ENCODE results near the gene JAKMIP2. TPM values are rescaled to one million over a fixed set of nuclear protein-coding genes. Genes with fewer than 3 reads are reported as not detected.
A peak's percentile ranks its signal among the peaks of the same experiment; 100 is the strongest.

Gene JAKMIP2
- total and polyA plus RNA-seq, 2 donors (not counting 1 experiment from before 2014, with no cell fraction given), result 1.3 to 6.5 TPM

DNA sequence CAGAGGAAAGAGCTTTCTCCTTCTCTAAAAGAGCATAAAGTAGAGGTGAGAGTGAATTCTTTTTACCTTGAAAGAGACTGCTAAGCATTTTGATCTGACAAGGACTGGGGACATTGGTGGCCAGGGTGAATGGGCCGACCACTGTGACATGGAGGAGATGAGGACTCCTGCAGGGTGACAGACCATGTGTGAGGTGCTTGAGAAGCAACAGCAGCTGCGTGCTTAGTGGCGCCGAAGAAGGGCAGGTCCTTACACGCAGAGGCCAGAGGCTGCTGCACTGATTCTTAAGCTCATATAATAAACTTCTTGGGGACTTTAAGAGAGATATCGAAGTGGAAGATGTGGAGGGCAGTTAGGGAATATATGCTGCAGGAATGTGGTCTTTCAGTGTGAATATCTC lies 8.7 kb upstream of the JAKMIP2 start:
- no peak overlapping the region for H3K9ac ChIP-seq (ENCODE audit: insufficient read depth, low read length)
- no peaks in the 10 kb centered on the region for H3K4me1 ChIP-seq (ENCODE audit: control insufficient read depth, extremely low read depth, insufficient read depth, low read length)
- TF ChIP-seq EZH2 (IDR thresholded peaks at IDR 0.05; ENCODE audit: low read length, missing control alignments), result no peak
- TF ChIP-seq, protein P1, sequence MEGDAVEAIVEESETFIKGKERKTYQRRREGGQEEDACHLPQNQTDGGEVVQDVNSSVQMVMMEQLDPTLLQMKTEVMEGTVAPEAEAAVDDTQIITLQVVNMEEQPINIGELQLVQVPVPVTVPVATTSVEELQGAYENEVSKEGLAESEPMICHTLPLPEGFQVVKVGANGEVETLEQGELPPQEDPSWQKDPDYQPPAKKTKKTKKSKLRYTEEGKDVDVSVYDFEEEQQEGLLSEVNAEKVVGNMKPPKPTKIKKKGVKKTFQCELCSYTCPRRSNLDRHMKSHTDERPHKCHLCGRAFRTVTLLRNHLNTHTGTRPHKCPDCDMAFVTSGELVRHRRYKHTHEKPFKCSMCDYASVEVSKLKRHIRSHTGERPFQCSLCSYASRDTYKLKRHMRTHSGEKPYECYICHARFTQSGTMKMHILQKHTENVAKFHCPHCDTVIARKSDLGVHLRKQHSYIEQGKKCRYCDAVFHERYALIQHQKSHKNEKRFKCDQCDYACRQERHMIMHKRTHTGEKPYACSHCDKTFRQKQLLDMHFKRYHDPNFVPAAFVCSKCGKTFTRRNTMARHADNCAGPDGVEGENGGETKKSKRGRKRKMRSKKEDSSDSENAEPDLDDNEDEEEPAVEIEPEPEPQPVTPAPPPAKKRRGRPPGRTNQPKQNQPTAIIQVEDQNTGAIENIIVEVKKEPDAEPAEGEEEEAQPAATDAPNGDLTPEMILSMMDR (conservative IDR thresholded peaks at IDR 0.05 in 1 of 2, IDR thresholded peaks at IDR 0.05 in 1 of 2; ENCODE audit: low read depth in 1 of 2, low read length in 2 of 2), result no peak
- H3K27ac ChIP-seq (ENCODE audit: insufficient read depth, low read length), result no peak overlapping the region
- H3K36me3 ChIP-seq (ENCODE audit: control insufficient read depth, insufficient read depth, low read length), result no peaks in the 10 kb centered on the region
- no peak overlapping the region for H3K4me3 ChIP-seq (replicated peaks in 1 of 4; ENCODE audit: control extremely low read depth in 1 of 4, insufficient read depth in 1 of 4, low read depth in 3 of 4, low read length in 4 of 4)
- H4K20me1 ChIP-seq (ENCODE audit: control insufficient read depth, extremely low read depth, insufficient read depth, low read length), result no peaks in the 10 kb centered on the region
- H3K79me2 ChIP-seq (ENCODE audit: control insufficient read depth, insufficient read depth, low read length), result no peaks in the 10 kb centered on the region
- no peak overlapping the region for H2AFZ ChIP-seq (ENCODE audit: low read length)
- no peaks in the 10 kb centered on the region for H3K9me3 ChIP-seq (ENCODE audit: control insufficient read depth, insufficient read depth, low read depth, low read length)
- H3K27me3 ChIP-seq (ENCODE audit: control insufficient read depth, insufficient read depth, low read length), result no peaks in the 10 kb centered on the region
- no peak for DNase-seq (ENCODE audit: low read depth in 2 of 2)
- H3K4me2 ChIP-seq (ENCODE audit: extremely low read depth, insufficient read depth, low read length), result no peak overlapping the region

DNA sequence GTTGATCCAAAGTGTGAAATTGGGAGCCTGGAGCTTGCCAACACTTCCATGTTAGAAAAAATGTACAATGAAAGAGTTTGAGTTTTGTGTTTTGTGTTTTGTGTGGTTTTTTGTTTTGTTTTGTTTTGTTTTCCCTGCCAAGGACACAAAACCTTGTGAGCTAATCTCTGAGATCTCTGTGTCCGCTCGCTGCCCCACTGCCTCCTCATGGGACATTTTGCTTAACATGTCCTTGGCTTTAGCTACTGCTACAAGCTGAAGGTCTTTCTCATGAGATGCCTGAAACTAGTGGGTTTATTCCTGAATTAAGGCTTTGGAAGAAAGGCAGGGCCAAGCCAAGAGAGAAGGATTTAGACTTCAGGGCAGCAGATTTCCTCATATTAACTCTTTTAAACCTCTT lies 7.3 kb upstream of the JAKMIP2 start:
- DNase-seq (ENCODE audit: low read depth in 2 of 2), result peak in 1 of 2 donors; percentile 7
- TF ChIP-seq, protein P1 (conservative IDR thresholded peaks at IDR 0.05 in 1 of 2, IDR thresholded peaks at IDR 0.05 in 1 of 2; ENCODE audit: low read depth in 1 of 2, low read length in 2 of 2), result no peak
- TF ChIP-seq EZH2 (IDR thresholded peaks at IDR 0.05; ENCODE audit: low read length, missing control alignments), result no peak
- Histone ChIP-seq H4K20me1 (ENCODE audit: control insufficient read depth, extremely low read depth, insufficient read depth, low read length) (no peaks in the 10 kb centered on the region), H3K9ac (ENCODE audit: insufficient read depth, low read length) (no peak overlapping the region), H3K36me3 (ENCODE audit: control insufficient read depth, insufficient read depth, low read length) (no peaks in the 10 kb centered on the region), H3K4me1 (ENCODE audit: control insufficient read depth, extremely low read depth, insufficient read depth, low read length) (no peaks in the 10 kb centered on the region), H3K4me3 (replicated peaks in 1 of 4; ENCODE audit: control extremely low read depth in 1 of 4, insufficient read depth in 1 of 4, low read depth in 3 of 4, low read length in 4 of 4) (no peak overlapping the region), H3K9me3 (ENCODE audit: control insufficient read depth, insufficient read depth, low read depth, low read length) (no peaks in the 10 kb centered on the region), H3K27me3 (ENCODE audit: control insufficient read depth, insufficient read depth, low read length) (no peaks in the 10 kb centered on the region), H3K27ac (ENCODE audit: insufficient read depth, low read length) (no peak overlapping the region), H2AFZ (ENCODE audit: low read length) (no peak overlapping the region), H3K79me2 (ENCODE audit: control insufficient read depth, insufficient read depth, low read length) (no peaks in the 10 kb centered on the region), H3K4me2 (ENCODE audit: extremely low read depth, insufficient read depth, low read length) (no peak overlapping the region)

DNA sequence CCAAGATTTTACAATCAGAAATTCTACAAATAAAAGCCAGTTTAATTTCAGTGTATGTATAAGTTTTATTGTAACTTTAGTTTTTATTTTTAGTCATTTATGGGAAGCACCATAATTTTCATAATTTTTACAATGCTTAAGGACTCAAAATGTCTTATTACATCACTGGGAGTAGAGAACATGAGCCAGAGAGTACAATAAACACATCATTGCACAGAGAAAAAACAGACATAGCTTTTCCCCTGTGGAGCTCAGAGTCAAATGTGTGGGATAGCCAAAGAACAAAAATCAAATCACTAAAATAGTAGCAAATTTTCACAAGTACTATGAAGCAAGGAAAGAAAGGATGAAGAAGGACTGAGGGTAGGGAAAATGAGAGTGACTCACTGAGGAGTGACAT lies 5.5 kb upstream of the JAKMIP2 start:
- no peaks in the 10 kb centered on the region for H3K9me3 ChIP-seq (ENCODE audit: control insufficient read depth, insufficient read depth, low read depth, low read length)
- no peaks in the 10 kb centered on the region for H3K79me2 ChIP-seq (ENCODE audit: control insufficient read depth, insufficient read depth, low read length)
- H4K20me1 ChIP-seq (ENCODE audit: control insufficient read depth, extremely low read depth, insufficient read depth, low read length), result no peaks in the 10 kb centered on the region
- H3K9ac ChIP-seq (ENCODE audit: insufficient read depth, low read length), result no peak overlapping the region
- H3K4me2 ChIP-seq (ENCODE audit: extremely low read depth, insufficient read depth, low read length), result no peak overlapping the region
- TF ChIP-seq, protein P1 (conservative IDR thresholded peaks at IDR 0.05 in 1 of 2, IDR thresholded peaks at IDR 0.05 in 1 of 2; ENCODE audit: low read depth in 1 of 2, low read length in 2 of 2), result no peak
- no peak for TF ChIP-seq EZH2 (IDR thresholded peaks at IDR 0.05; ENCODE audit: low read length, missing control alignments)
- no peaks in the 10 kb centered on the region for H3K36me3 ChIP-seq (ENCODE audit: control insufficient read depth, insufficient read depth, low read length)
- no peak overlapping the region for H3K27ac ChIP-seq (ENCODE audit: insufficient read depth, low read length)
- no peak for DNase-seq (ENCODE audit: low read depth in 2 of 2)
- H2AFZ ChIP-seq (ENCODE audit: low read length), result no peak overlapping the region
- H3K27me3 ChIP-seq (ENCODE audit: control insufficient read depth, insufficient read depth, low read length), result no peaks in the 10 kb centered on the region
- H3K4me3 ChIP-seq (replicated peaks in 1 of 4; ENCODE audit: control extremely low read depth in 1 of 4, insufficient read depth in 1 of 4, low read depth in 3 of 4, low read length in 4 of 4), result no peak overlapping the region
- no peaks in the 10 kb centered on the region for H3K4me1 ChIP-seq (ENCODE audit: control insufficient read depth, extremely low read depth, insufficient read depth, low read length)
